ENCODE measurements around the gene PHF21A.

- TF ChIP-seq CTCF (IDR thresholded peaks at IDR 0.05) (no peak), POLR2A (IDR thresholded peaks at IDR 0.05) (no peak)
These were observed 61.2 kb downstream of the PHF21A start for GRCh38 chr11:46060013-46060412.

All from uterus (tissue), 2 donors.